Panc1 (cell line): ENCODE data around the gene DYNLL2.
"Not testable (repeated sequence)": the region's sequence is repeated elsewhere in the genome, so short reads cannot be mapped to it uniquely, and the experiment has no call there.

Experiments
- CTCF ChIP-seq: fragments of 450-650 bp; IDR thresholded peaks from 2 replicates; pipeline ENCODE4 v1.5.1; 2017; ENCODE audit warnings: mild to moderate bottlenecking
- POLR2AphosphoS5 ChIP-seq: IDR thresholded peaks from 2 replicates; pipeline ENCODE4 v1.6.1; 2012; ENCODE audit warnings: mild to moderate bottlenecking, low read depth, low read length, moderate library complexity
- SIN3A ChIP-seq: IDR thresholded peaks from 2 replicates; pipeline ENCODE4 v1.6.1; 2012; ENCODE audit warnings: low read depth, mild to moderate bottlenecking, low read length, moderate library complexity, borderline replicate concordance; ENCODE audit not compliant: insufficient read depth
- TF ChIP-seq, protein P1 (sequence below), 2 experiments: IDR thresholded peaks; 2 replicates each; pipeline ENCODE4 v1.6.1; 2011 to 2012; ENCODE audit warnings: low read depth in 2 of 2, control low read depth in 1 of 2, low read length in 1 of 2, mild to moderate bottlenecking in 1 of 2, moderate library complexity in 1 of 2; ENCODE audit not compliant: insufficient read depth in 1 of 2

DNA sequence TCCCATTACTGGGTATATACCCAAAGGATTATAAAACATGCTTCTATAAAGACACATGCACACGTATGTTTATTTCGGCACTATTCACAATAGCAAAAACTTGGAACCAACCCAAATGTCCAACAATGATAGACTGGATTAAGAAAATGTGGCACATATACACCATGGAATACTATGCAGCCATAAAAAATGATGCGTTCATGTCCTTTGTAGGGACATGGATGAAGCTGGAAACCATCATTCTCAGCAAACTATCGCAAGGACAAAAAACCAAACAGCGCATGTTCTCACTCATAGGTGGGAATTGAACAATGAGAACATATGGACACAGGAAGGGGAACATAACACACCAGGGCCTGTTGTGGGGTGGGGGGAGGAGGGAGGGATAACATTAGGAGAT lies 49.5 kb downstream of the DYNLL2 start:
- TF ChIP-seq CTCF, SIN3A, POLR2AphosphoS5: not testable (repeated sequence)
- TF ChIP-seq, protein P1, sequence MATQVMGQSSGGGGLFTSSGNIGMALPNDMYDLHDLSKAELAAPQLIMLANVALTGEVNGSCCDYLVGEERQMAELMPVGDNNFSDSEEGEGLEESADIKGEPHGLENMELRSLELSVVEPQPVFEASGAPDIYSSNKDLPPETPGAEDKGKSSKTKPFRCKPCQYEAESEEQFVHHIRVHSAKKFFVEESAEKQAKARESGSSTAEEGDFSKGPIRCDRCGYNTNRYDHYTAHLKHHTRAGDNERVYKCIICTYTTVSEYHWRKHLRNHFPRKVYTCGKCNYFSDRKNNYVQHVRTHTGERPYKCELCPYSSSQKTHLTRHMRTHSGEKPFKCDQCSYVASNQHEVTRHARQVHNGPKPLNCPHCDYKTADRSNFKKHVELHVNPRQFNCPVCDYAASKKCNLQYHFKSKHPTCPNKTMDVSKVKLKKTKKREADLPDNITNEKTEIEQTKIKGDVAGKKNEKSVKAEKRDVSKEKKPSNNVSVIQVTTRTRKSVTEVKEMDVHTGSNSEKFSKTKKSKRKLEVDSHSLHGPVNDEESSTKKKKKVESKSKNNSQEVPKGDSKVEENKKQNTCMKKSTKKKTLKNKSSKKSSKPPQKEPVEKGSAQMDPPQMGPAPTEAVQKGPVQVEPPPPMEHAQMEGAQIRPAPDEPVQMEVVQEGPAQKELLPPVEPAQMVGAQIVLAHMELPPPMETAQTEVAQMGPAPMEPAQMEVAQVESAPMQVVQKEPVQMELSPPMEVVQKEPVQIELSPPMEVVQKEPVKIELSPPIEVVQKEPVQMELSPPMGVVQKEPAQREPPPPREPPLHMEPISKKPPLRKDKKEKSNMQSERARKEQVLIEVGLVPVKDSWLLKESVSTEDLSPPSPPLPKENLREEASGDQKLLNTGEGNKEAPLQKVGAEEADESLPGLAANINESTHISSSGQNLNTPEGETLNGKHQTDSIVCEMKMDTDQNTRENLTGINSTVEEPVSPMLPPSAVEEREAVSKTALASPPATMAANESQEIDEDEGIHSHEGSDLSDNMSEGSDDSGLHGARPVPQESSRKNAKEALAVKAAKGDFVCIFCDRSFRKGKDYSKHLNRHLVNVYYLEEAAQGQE (IDR thresholded peaks at IDR 0.05; ENCODE audit: insufficient read depth in 1 of 2, low read depth in 2 of 2, low read length in 1 of 2): not testable (repeated sequence)
